H1 (cell line): ENCODE data around the gene GALR2. TPM values are rescaled to one million over a fixed set of nuclear protein-coding genes. Genes with fewer than 3 reads are reported as not detected.

Source experiments
- CTCF ChIA-PET: fragments of 300-600 bp; sonication (Branson Sonifier 250); formaldehyde crosslinking; loops from one replicate; lab custom pipeline; 2021; ENCODE audit not compliant: partially characterized antibody; lab: Charles Lee
- POLR2A ChIA-PET: fragments of 300-600 bp; sonication (Branson Sonifier 250); formaldehyde crosslinking; loops from one replicate; lab custom pipeline; 2021; ENCODE audit warnings: inconsistent platforms; ENCODE audit not compliant: partially characterized antibody; lab: Charles Lee
- DNase-seq, 2 experiments: peaks; one replicate each; pipeline versions ENCODE4 v3.0.0 to v3.0.0-alpha.2; 2010 to 2022; ENCODE audit warnings: low spot score in 2 of 2, low read depth in 1 of 2, mixed read lengths in 1 of 2
- FAIRE-seq: peaks from 2 replicates; lab custom pipeline; 2011; peaks lifted over from hg19 to GRCh38; lab: Jason Lieb, UNC
- H2AFZ ChIP-seq: 2 replicates; pipeline ENCODE4 v1.8.1; 2012; ENCODE audit warnings: low read length, inconsistent platforms
- H2AK5ac ChIP-seq: 2 replicates; pipeline ENCODE4 v1.6.1; 2013; ENCODE audit warnings: low read depth, low read length
- H2BK120ac ChIP-seq: replicated peaks from 2 replicates; pipeline ENCODE3; 2013; ENCODE audit warnings: low read depth, low read length, inconsistent platforms
- H2BK12ac ChIP-seq: 2 replicates; pipeline ENCODE4 v1.6.1; 2013; ENCODE audit warnings: low read depth, low read length
- H2BK15ac ChIP-seq: 2 replicates; pipeline ENCODE4 v1.6.1; 2013; ENCODE audit warnings: low read length
- H2BK20ac ChIP-seq: 2 replicates; pipeline ENCODE4 v1.6.1; 2013; ENCODE audit warnings: low read length
- H2BK5ac ChIP-seq: 2 replicates; pipeline ENCODE4 v1.6.1; 2013; ENCODE audit warnings: low read depth, low read length
- H3K14ac ChIP-seq: 2 replicates; pipeline ENCODE4 v1.6.1; 2013; ENCODE audit warnings: inconsistent platforms; ENCODE audit not compliant: insufficient read length
- H3K18ac ChIP-seq: 2 replicates; pipeline ENCODE4 v1.6.1; 2013; ENCODE audit warnings: low read length; ENCODE audit errors: extremely low read depth
- H3K23ac ChIP-seq: 2 replicates; pipeline ENCODE4 v1.6.1; 2013; ENCODE audit warnings: inconsistent platforms; ENCODE audit not compliant: insufficient read length
- H3K23me2 ChIP-seq: 2 replicates; pipeline ENCODE4 v1.6.1; 2013; ENCODE audit warnings: low read depth, low read length
- H3K27ac ChIP-seq: 2 replicates; pipeline ENCODE4 v1.6.1; 2011; ENCODE audit warnings: low read depth, low read length, inconsistent platforms
- H3K27me3 ChIP-seq, 4 experiments: replicated peaks in 1 of 4; 1 replicate in 1 of 4; 2 replicates in 3 of 4; pipeline versions ENCODE4 v1.6.1 to v1.8.1; 2011 to 2013; ENCODE audit warnings: low read length in 3 of 4, mild to moderate bottlenecking in 3 of 4, inconsistent platforms in 2 of 4, mixed read lengths in 2 of 4, moderate library complexity in 1 of 4; ENCODE audit not compliant: control insufficient read depth in 3 of 4, insufficient read depth in 3 of 4; ENCODE audit errors: extremely low read depth in 1 of 4
- H3K36me3 ChIP-seq, 4 experiments: 2 replicates each; pipeline versions ENCODE4 v1.6.1 to v1.8.1; 2011 to 2013; ENCODE audit warnings: mild to moderate bottlenecking in 4 of 4, low read length in 3 of 4, moderate library complexity in 2 of 4, control low read depth in 1 of 4, inconsistent platforms in 1 of 4; ENCODE audit not compliant: insufficient read depth in 4 of 4, control insufficient read depth in 2 of 4
- H3K4ac ChIP-seq: replicated peaks from 2 replicates; pipeline ENCODE3; 2013; ENCODE audit warnings: low read length, low read depth, mixed read lengths, inconsistent platforms; ENCODE audit not compliant: insufficient read length
- H3K4me1 ChIP-seq, 4 experiments: replicated peaks in 1 of 4; 1 replicate in 1 of 4; 2 replicates in 3 of 4; pipeline versions ENCODE4 v1.6.1 to v1.8.1; 2011 to 2013; ENCODE audit warnings: low read length in 3 of 4, inconsistent platforms in 2 of 4, mixed read lengths in 1 of 4; ENCODE audit not compliant: insufficient read depth in 4 of 4, control insufficient read depth in 3 of 4
- H3K4me2 ChIP-seq, 2 experiments: 2 replicates each; pipeline versions ENCODE4 v1.6.1 to v1.8.1; 2011 to 2013; ENCODE audit warnings: low read depth in 2 of 2, low read length in 2 of 2, control low read depth in 1 of 2, inconsistent platforms in 1 of 2, mild to moderate bottlenecking in 1 of 2; ENCODE audit not compliant: insufficient read depth in 1 of 2
- H3K4me3 ChIP-seq, 4 experiments: fragments of 200-600, 300-600 bp in 1 of 4; sonication (generic), shearing (Covaris generic), sonication (Bioruptor Twin) in 1 of 4; 2 replicates each; pipeline versions ENCODE4 v1.5.1 to v1.8.1; 2011 to 2016; ENCODE audit warnings: low read length in 4 of 4, low read depth in 3 of 4, control low read depth in 2 of 4, inconsistent platforms in 2 of 4, mild to moderate bottlenecking in 2 of 4, mixed read lengths in 1 of 4, moderate library complexity in 1 of 4; ENCODE audit not compliant: insufficient read depth in 2 of 4; ENCODE audit errors: extremely low read depth in 1 of 4
- H3K56ac ChIP-seq: replicated peaks from 2 replicates; pipeline ENCODE3; 2013; ENCODE audit warnings: low read depth, mild to moderate bottlenecking, mixed read lengths, low read length, inconsistent platforms; ENCODE audit not compliant: insufficient read length
- H3K79me1 ChIP-seq: 2 replicates; pipeline ENCODE4 v1.6.1; 2013; ENCODE audit warnings: low read depth, low read length, control low read depth
- H3K79me2 ChIP-seq, 2 experiments: 2 replicates each; pipeline versions ENCODE4 v1.6.1 to v1.8.1; 2012 to 2013; ENCODE audit warnings: low read length in 2 of 2, mild to moderate bottlenecking in 2 of 2, inconsistent platforms in 1 of 2; ENCODE audit not compliant: insufficient read depth in 2 of 2, control insufficient read depth in 1 of 2
- H3K9ac ChIP-seq, 4 experiments: replicated peaks in 1 of 4; 1 replicate in 1 of 4; 2 replicates in 3 of 4; pipeline versions ENCODE4 v1.6.1 to v1.8.1; 2011 to 2013; ENCODE audit warnings: low read depth in 3 of 4, low read length in 3 of 4, control low read depth in 2 of 4, mild to moderate bottlenecking in 2 of 4, moderate library complexity in 2 of 4, inconsistent platforms in 1 of 4; ENCODE audit errors: extremely low read depth in 1 of 4
- H3K9me3 ChIP-seq, 2 experiments: 2 replicates each; pipeline versions ENCODE4 v1.6.1 to v1.8.1; 2012 to 2013; ENCODE audit warnings: mild to moderate bottlenecking in 2 of 2, moderate library complexity in 2 of 2, control low read depth in 1 of 2, inconsistent platforms in 1 of 2, low read depth in 1 of 2, low read length in 1 of 2, mixed read lengths in 1 of 2; ENCODE audit not compliant: insufficient read depth in 2 of 2
- H4K20me1 ChIP-seq, 2 experiments: replicated peaks in 1 of 2; 2 replicates each; pipeline versions ENCODE3 to v1.8.1; 2011 to 2013; ENCODE audit warnings: inconsistent platforms in 2 of 2, low read length in 2 of 2, mild to moderate bottlenecking in 1 of 2; ENCODE audit not compliant: insufficient read depth in 2 of 2, control insufficient read depth in 1 of 2
- H4K5ac ChIP-seq: 2 replicates; pipeline ENCODE4 v1.6.1; 2013; ENCODE audit warnings: low read length, low read depth, mixed read lengths, inconsistent platforms; ENCODE audit not compliant: insufficient read length
- H4K8ac ChIP-seq: 2 replicates; pipeline ENCODE4 v1.8.0; 2013; ENCODE audit warnings: mild to moderate bottlenecking, moderate library complexity, low read length, inconsistent platforms; ENCODE audit not compliant: insufficient read depth; ENCODE audit errors: extremely low read depth
- H4K91ac ChIP-seq: replicated peaks from 2 replicates; pipeline ENCODE3; 2013; ENCODE audit warnings: low read length, mixed read lengths, inconsistent platforms; ENCODE audit not compliant: insufficient read length
- BRCA1 ChIP-seq: IDR thresholded peaks from 2 replicates; pipeline ENCODE4 v1.6.1; 2012; ENCODE audit warnings: low read depth, low read length, improper control_type of control experiment
- CBX5 ChIP-seq: fragments of 300-800, 300-1000 bp; sonication (generic); IDR thresholded peaks from 2 replicates; pipeline ENCODE4 v1.7.1; 2016; ENCODE audit warnings: antibody characterized with exemption, low read length, low read depth
- KDM5A ChIP-seq: fragments of 200-600 bp; IDR thresholded peaks from 2 replicates; pipeline ENCODE4 v1.7.1; 2012; ENCODE audit warnings: mild to moderate bottlenecking, low read length, inconsistent platforms, mixed read lengths
- MAFK ChIP-seq: IDR thresholded peaks from 2 replicates; pipeline ENCODE4 v1.6.1; 2012; ENCODE audit warnings: low read depth, mild to moderate bottlenecking, improper control_type of control experiment, low read length
- POLR2A ChIP-seq, 2 experiments: IDR thresholded peaks; 1 replicate in 1 of 2; 2 replicates in 1 of 2; pipeline ENCODE4 v1.6.1; 2011; ENCODE audit warnings: low read depth in 2 of 2, low read length in 2 of 2, mild to moderate bottlenecking in 2 of 2; ENCODE audit errors: control extremely low read depth in 1 of 2
- RAD21 ChIP-seq, 2 experiments: IDR thresholded peaks in 1 of 2; conservative IDR thresholded peaks in 1 of 2; 2 replicates each; pipeline ENCODE4 v1.6.1; 2011; ENCODE audit warnings: low read depth in 2 of 2, low read length in 2 of 2, improper control_type of control experiment in 1 of 2, inconsistent platforms in 1 of 2, mild to moderate bottlenecking in 1 of 2, moderate library complexity in 1 of 2
- TAF7 ChIP-seq: optimal IDR thresholded peaks from 2 replicates; pipeline ENCODE3; 2011; ENCODE audit warnings: low read depth, mild to moderate bottlenecking, inconsistent platforms, low read length, moderate library complexity, borderline replicate concordance
- TBP ChIP-seq: IDR thresholded peaks from 2 replicates; pipeline ENCODE4 v1.6.1; 2011; ENCODE audit warnings: low read depth, low read length, improper control_type of control experiment
- YY1 ChIP-seq: IDR thresholded peaks from 2 replicates; pipeline ENCODE4 v1.6.1; 2011; ENCODE audit warnings: low read depth, mild to moderate bottlenecking, low read length
- WGBS, 2 experiments: shearing (Covaris generic) in 1 of 2; methylation state at CpG; one replicate each; pipeline versions ENCODE4 v1.1.6 to v1.1.7; 2013 to 2015; ENCODE audit warnings: low lambda C conversion rate in 2 of 2, mixed read lengths in 2 of 2, inconsistent platforms in 1 of 2, low coverage in 1 of 2, missing lambda C conversion rate in 1 of 2; ENCODE audit not compliant: insufficient replicate concordance in 2 of 2, insufficient coverage in 1 of 2, insufficient read length in 1 of 2; ENCODE audit errors: extremely low coverage in 1 of 2, missing lambda C conversion rate in 1 of 2; 5-methylcytosine and 5-hydroxymethylcytosine counted together
- polyA plus RNA-seq, 7 experiments: library from polyadenylated mRNA; depleted of rRNA in 3 of 7; stranded (reverse) in 5 of 7; unstranded in 2 of 7; fragments of >200 nt in 5 of 7; fragments of 200-250 nt in 2 of 7; gene quantifications; 1 replicate in 5 of 7; 2 replicates in 1 of 7; 4 replicates in 1 of 7; pipeline versions ENCODE4 v1.2.1 to v1.2.3, GENCODE V29; 2011 to 2013; ENCODE audit warnings: missing spikeins in 2 of 7, mixed read lengths in 2 of 7
- total RNA-seq: library from RNA; stranded (reverse); fragmentation: NEBNext Ultra II Directional; extraction: Animal tissue kit (Norgen Biotek cat#: 25700); gene quantifications from 2 replicates; pipeline ENCODE4 v1.2.1, GENCODE V29; 2021
- TF ChIP-seq, protein P1 (sequence below), 3 experiments: IDR thresholded peaks; 1 replicate in 2 of 3; 2 replicates in 1 of 3; pipeline versions ENCODE4 v1.5.1 to v1.6.1; 2011; ENCODE audit warnings: low read length in 3 of 3, mild to moderate bottlenecking in 3 of 3, inconsistent platforms in 2 of 3, low read depth in 1 of 3, moderate library complexity in 1 of 3; ENCODE audit not compliant: insufficient read depth in 1 of 3; ENCODE audit errors: control extremely low read depth in 1 of 3

Gene GALR2
- total and polyA plus RNA-seq, 2 of the 8 experiments (the other 6 are each of a cell fraction or from before 2014, with no cell fraction given) = 0.86 to 2.2 TPM

- Histone ChIP-seq H3K18ac (no peak overlapping the region), H3K27ac (no peak overlapping the region), H3K9me3 (no peaks in the 10 kb centered on the region), H3K4me2 (no peak overlapping the region), H3K79me1 (no peaks in the 10 kb centered on the region; the same call in 1 of the 2 replicates), H2AFZ (no peak overlapping the region), H4K5ac (no peak overlapping the region), H2BK12ac (no peak overlapping the region), H3K4ac (no peak overlapping the region), H3K9ac (no peak overlapping the region), H3K4me3 (no peak overlapping the region), H3K56ac (no peak overlapping the region), H3K14ac (no peak overlapping the region), H4K8ac (no peak overlapping the region), H2AK5ac (no peak overlapping the region), H3K23ac (no peak overlapping the region), H3K36me3 (peaks cover 17 to 69% (median 44%) of the 10 kb centered on the region in 4 experiments), H2BK20ac (no peak overlapping the region), H2BK5ac (no peak overlapping the region), H3K4me1 (peaks cover 0 to 2% (median 0%) of the 10 kb centered on the region in 4 experiments; a peak in 1 of 7 replicates), H4K91ac (no peak overlapping the region), H3K27me3 (no peaks in the 10 kb centered on the region), H2BK120ac (no peak overlapping the region), H3K79me2 (no peaks in the 10 kb centered on the region), H4K20me1 (no peaks in the 10 kb centered on the region), H3K23me2 (no peaks in the 10 kb centered on the region), H2BK15ac (no peak overlapping the region)
- FAIRE-seq (no peak), DNase-seq (no peak)
- CTCF ChIA-PET = interaction anchor here (0.5 to 1.7 kb wide), 6 partner anchors 12 to 1029 kb away, joined by 3 to 6 read pairs (median 4); no protein-coding TSS in a partner anchor
- POLR2A ChIA-PET = interaction anchor here (0.7 to 1.6 kb wide), 3 partner anchors 8 to 112 kb away, joined by 3 to 5 read pairs (median 5); no protein-coding TSS in a partner anchor
- 91% methylated on average over 15 of the region's 15 CpGs; no CpG with 5 or more reads in 1 of the 2 experiments for WGBS, 2 experiments
- TF ChIP-seq TAF7 = no peak
- no peak for TF ChIP-seq TBP
- no peak for TF ChIP-seq YY1
- TF ChIP-seq CBX5 = no peak
- TF ChIP-seq, protein P1, sequence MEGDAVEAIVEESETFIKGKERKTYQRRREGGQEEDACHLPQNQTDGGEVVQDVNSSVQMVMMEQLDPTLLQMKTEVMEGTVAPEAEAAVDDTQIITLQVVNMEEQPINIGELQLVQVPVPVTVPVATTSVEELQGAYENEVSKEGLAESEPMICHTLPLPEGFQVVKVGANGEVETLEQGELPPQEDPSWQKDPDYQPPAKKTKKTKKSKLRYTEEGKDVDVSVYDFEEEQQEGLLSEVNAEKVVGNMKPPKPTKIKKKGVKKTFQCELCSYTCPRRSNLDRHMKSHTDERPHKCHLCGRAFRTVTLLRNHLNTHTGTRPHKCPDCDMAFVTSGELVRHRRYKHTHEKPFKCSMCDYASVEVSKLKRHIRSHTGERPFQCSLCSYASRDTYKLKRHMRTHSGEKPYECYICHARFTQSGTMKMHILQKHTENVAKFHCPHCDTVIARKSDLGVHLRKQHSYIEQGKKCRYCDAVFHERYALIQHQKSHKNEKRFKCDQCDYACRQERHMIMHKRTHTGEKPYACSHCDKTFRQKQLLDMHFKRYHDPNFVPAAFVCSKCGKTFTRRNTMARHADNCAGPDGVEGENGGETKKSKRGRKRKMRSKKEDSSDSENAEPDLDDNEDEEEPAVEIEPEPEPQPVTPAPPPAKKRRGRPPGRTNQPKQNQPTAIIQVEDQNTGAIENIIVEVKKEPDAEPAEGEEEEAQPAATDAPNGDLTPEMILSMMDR (IDR thresholded peaks at IDR 0.05; ENCODE audit: control extremely low read depth in 1 of 3, insufficient read depth in 1 of 3, low read depth in 1 of 3, low read length in 3 of 3) = no peak
- no peak for TF ChIP-seq POLR2A (IDR thresholded peaks at IDR 0.05; ENCODE audit: control extremely low read depth in 1 of 2, low read depth in 2 of 2, low read length in 2 of 2)
- TF ChIP-seq KDM5A = no peak
- TF ChIP-seq MAFK = no peak
- no peak for TF ChIP-seq BRCA1
- TF ChIP-seq RAD21 (IDR thresholded peaks at IDR 0.05 in 1 of 2, conservative IDR thresholded peaks at IDR 0.05 in 1 of 2; ENCODE audit: low read depth in 2 of 2, low read length in 2 of 2) = no peak
These were observed 24.6 kb upstream of the GALR2 start for GRCh38 chr17:76049836-76050537.
